Gastrocnemius medialis (tissue), 4 donors: Measurements from ENCODE around the gene MCFD2.

Experiments used
- CTCF ChIP-seq, 5 experiments: fragments of 450-650 bp in 3 of 5; fragments of 200-600 bp in 2 of 5; sonication (generic) in 2 of 5; IDR thresholded peaks in 4 of 5; conservative IDR thresholded peaks in 1 of 5; 1 replicate in 4 of 5; 2 replicates in 1 of 5; pipeline ENCODE4 v1.5.1; 2016 to 2019; ENCODE audit warnings: antibody characterized with exemption in 5 of 5, mild to moderate bottlenecking in 3 of 5, moderate library complexity in 3 of 5
- POLR2A ChIP-seq, 2 donors: fragments of 450-650 bp; IDR thresholded peaks; one replicate each; pipeline ENCODE4 v1.6.1; 2017; ENCODE audit warnings: antibody characterized with exemption in 2 of 2, mild to moderate bottlenecking in 2 of 2, moderate library complexity in 2 of 2

- TF ChIP-seq CTCF (IDR thresholded peaks at IDR 0.05 in 4 of 5, conservative IDR thresholded peaks at IDR 0.05 in 1 of 5) (no peak), POLR2A (IDR thresholded peaks at IDR 0.05) (no peak)
Observed at GRCh38 chr2:46898024-46898423, 17.6 kb downstream of the MCFD2 start.
